Esophagus muscularis mucosa (tissue), 4 donors: ENCODE data around the gene RAB25.

Experiments used
- CTCF ChIP-seq, 3 experiments: fragments of 200-600 bp in 2 of 3; fragments of 450-650 bp in 1 of 3; sonication (generic) in 2 of 3; IDR thresholded peaks; one replicate each; pipeline ENCODE4 v1.5.1; 2017 to 2019; ENCODE audit warnings: antibody characterized with exemption in 3 of 3, mild to moderate bottlenecking in 2 of 3, moderate library complexity in 1 of 3
- EP300 ChIP-seq: sonication (generic); formaldehyde crosslinking; IDR thresholded peaks from one replicate; pipeline ENCODE4 v1.6.1; 2017; ENCODE audit warnings: antibody characterized with exemption
- POLR2A ChIP-seq: fragments of 450-650 bp; IDR thresholded peaks from one replicate; pipeline ENCODE4 v1.6.1; 2017; ENCODE audit warnings: antibody characterized with exemption, moderate library complexity, mild to moderate bottlenecking, low read depth
- POLR2AphosphoS5 ChIP-seq, 2 donors: sonication (generic); formaldehyde crosslinking; IDR thresholded peaks; one replicate each; pipeline ENCODE4 v1.6.1; 2017; ENCODE audit warnings: antibody characterized with exemption in 2 of 2

DNA sequence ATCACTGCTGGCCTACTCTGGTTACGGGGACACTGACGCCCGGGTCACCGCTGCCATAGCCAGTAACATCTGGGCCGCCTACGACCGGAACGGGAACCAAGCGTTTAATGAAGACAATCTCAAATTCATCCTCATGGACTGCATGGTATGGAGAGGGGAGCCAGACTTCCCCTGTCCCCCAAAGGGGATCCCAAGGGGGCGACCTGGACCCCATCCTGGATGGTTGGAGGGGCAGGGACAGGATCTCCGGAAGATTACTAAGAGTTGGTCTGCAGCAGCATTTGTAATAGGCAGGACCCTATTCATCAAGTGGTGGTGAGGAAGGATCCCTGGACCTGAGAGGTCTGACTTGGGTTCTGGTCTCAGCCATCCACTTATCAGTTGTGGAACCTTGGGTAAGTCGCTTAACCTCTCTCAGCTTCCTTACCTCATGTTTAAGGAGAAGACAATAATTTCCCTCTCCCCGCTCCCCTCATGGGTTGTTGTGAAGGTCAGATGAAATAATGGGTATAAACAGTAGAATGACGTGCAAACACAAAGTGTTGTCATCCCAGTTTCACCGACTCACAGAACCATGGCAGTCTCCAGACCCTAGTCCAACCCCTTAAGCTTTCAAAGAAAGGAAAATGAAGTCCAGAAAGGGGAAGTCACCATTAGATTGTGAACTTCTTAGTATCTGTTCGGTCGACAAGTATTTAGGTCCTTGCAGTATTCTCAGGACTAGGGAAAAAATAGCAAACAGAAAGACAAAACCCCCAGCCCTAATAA is 5.5 kb upstream of the RAB25 start:
- TF ChIP-seq POLR2A (no peak), CTCF (IDR thresholded peaks at IDR 0.05) (no peak), POLR2AphosphoS5 (IDR thresholded peaks at IDR 0.05) (no peak), EP300 (no peak)
